Epidermal melanocyte (primary cell): ENCODE data around the gene RAD51B.

ENCODE experiments used
- DNase-seq: peaks from one replicate; pipeline ENCODE4 v3.0.0; 2011; ENCODE audit warnings: low spot score; ENCODE audit not compliant: insufficient read length

The RAD51B gene

GRCh38 chr14:68542346-68542745 is 722.8 kb downstream of the RAD51B start:
- DNase-seq = no peak

GRCh38 chr14:68543516-68543915 is 723.9 kb downstream of the RAD51B start:
- no peak for DNase-seq

- DNase-seq = no peak
Measured at GRCh38 chr14:68544081-68544892, 724.7 kb downstream of the RAD51B start.

GRCh38 chr14:68546839-68547238 is 727.3 kb downstream of the RAD51B start:
- no peak for DNase-seq

- DNase-seq = no peak
Measured at GRCh38 chr14:68547305-68548193, 728.0 kb downstream of the RAD51B start.

- peak; percentile 85 for DNase-seq
Measured at GRCh38 chr14:68548194-68549076, 728.9 kb downstream of the RAD51B start.

GRCh38 chr14:68550338-68550715 is 730.7 kb downstream of the RAD51B start:
- no peak for DNase-seq

- DNase-seq = no peak
Measured at GRCh38 chr14:68551045-68551683, 731.6 kb downstream of the RAD51B start.

GRCh38 chr14:68552075-68552474 is 732.5 kb downstream of the RAD51B start:
- DNase-seq = no peak

GRCh38 chr14:68552602-68553001 is 733.0 kb downstream of the RAD51B start:
- DNase-seq = no peak

- no peak for DNase-seq
Measured at GRCh38 chr14:68553311-68553710, 733.7 kb downstream of the RAD51B start.

- no peak for DNase-seq
Measured at GRCh38 chr14:68554231-68554630, 734.7 kb downstream of the RAD51B start.

- DNase-seq = no peak
Measured at GRCh38 chr14:68556253-68556652, 736.7 kb downstream of the RAD51B start.

- no peak for DNase-seq
Measured at GRCh38 chr14:68557648-68558047, 738.1 kb downstream of the RAD51B start.

GRCh38 chr14:68558096-68558495 is 738.5 kb downstream of the RAD51B start:
- DNase-seq = no peak

GRCh38 chr14:68559949-68560348 is 740.4 kb downstream of the RAD51B start:
- no peak for DNase-seq

- no peak for DNase-seq
Measured at GRCh38 chr14:68561531-68562007, 742.0 kb downstream of the RAD51B start.

GRCh38 chr14:68562911-68563250 is 743.3 kb downstream of the RAD51B start:
- no peak for DNase-seq

GRCh38 chr14:68563251-68564131 is 743.9 kb downstream of the RAD51B start:
- no peak for DNase-seq
